Smooth muscle cell (in vitro differentiated cells): ENCODE data around the gene RNU1-2. TPM values are rescaled to one million over a fixed set of nuclear protein-coding genes. Genes with fewer than 3 reads are reported as not detected.

Experiments used
- DNase-seq: peaks from one replicate; lab custom pipeline; 2025; ENCODE audit not compliant: unreplicated experiment; lab: John Stamatoyannopoulos, UW
- H2AFZ ChIP-seq: fragments of 200-600 bp; sonication (generic); 2 replicates; pipeline ENCODE4 v1.6.0; 2016; ENCODE audit warnings: antibody characterized with exemption, low read depth, mild to moderate bottlenecking
- H3F3A ChIP-seq: fragments of 200-600 bp; sonication (generic); 2 replicates; pipeline ENCODE4 v1.6.0; 2017; ENCODE audit warnings: antibody characterized with exemption, low read depth
- H3K27ac ChIP-seq: fragments of 200-600 bp; sonication (generic); 2 replicates; pipeline ENCODE4 v1.5.1; 2016; ENCODE audit warnings: low read depth, mild to moderate bottlenecking
- H3K27me3 ChIP-seq: fragments of 200-600 bp; sonication (generic); 2 replicates; pipeline ENCODE4 v1.6.1; 2016; ENCODE audit warnings: low read depth, mild to moderate bottlenecking
- H3K36me3 ChIP-seq: fragments of 200-600 bp; sonication (generic); 2 replicates; pipeline ENCODE4 v1.5.1; 2016; ENCODE audit warnings: low read depth
- H3K4me1 ChIP-seq: fragments of 200-600 bp; sonication (generic); 2 replicates; pipeline ENCODE4 v1.5.1; 2016; ENCODE audit warnings: low read depth
- H3K4me2 ChIP-seq: fragments of 200-600 bp; sonication (generic); 2 replicates; pipeline ENCODE4 v1.6.0; 2016; ENCODE audit warnings: mild to moderate bottlenecking
- H3K4me3 ChIP-seq: fragments of 200-600 bp; sonication (generic); 2 replicates; pipeline ENCODE4 v1.5.1; 2016; ENCODE audit warnings: mild to moderate bottlenecking
- H3K79me2 ChIP-seq: fragments of 200-600 bp; sonication (generic); 2 replicates; pipeline ENCODE4 v1.6.0; 2016; ENCODE audit warnings: low read depth, mild to moderate bottlenecking
- H3K9ac ChIP-seq: fragments of 200-600 bp; sonication (generic); 2 replicates; pipeline ENCODE4 v1.6.0; 2016; ENCODE audit warnings: low read depth
- H3K9me3 ChIP-seq: fragments of 200-600 bp; sonication (generic); replicated peaks from 2 replicates; pipeline ENCODE4 v1.5.1; 2016; ENCODE audit warnings: low read depth
- H4K20me1 ChIP-seq: fragments of 200-600 bp; sonication (generic); 2 replicates; pipeline ENCODE4 v1.6.0; 2016; ENCODE audit warnings: low read depth
- WGBS: methylation state at CpG from one replicate; pipeline ENCODE4 v1.1.7; 2016; ENCODE audit warnings: low lambda C conversion rate; 5-methylcytosine and 5-hydroxymethylcytosine counted together
- polyA plus RNA-seq: library from polyadenylated mRNA; unstranded; fragments of >200 nt; fragmentation: Nextera tagmentation; extraction: Ambion mirVana; gene quantifications from 2 replicates; pipeline ENCODE4 v1.2.1, GENCODE V29; 2016
- total RNA-seq: library from RNA; depleted of rRNA; stranded (reverse); fragments of >200 nt; gene quantifications from 2 replicates; pipeline ENCODE4 v1.2.3, GENCODE V29; 2014
- TF ChIP-seq, protein P1 (sequence below): fragments of 200-600 bp; sonication (generic); IDR thresholded peaks from 2 replicates; pipeline ENCODE4 v1.5.1; 2017; ENCODE audit warnings: borderline replicate concordance, mild to moderate bottlenecking, antibody characterized with exemption; ENCODE audit not compliant: insufficient read depth, poor library complexity, severe bottlenecking

RNU1-2 gene
- total and polyA plus RNA-seq, 2 experiments from 2014 or later, result under 0.01 to 4.2 TPM

DNA sequence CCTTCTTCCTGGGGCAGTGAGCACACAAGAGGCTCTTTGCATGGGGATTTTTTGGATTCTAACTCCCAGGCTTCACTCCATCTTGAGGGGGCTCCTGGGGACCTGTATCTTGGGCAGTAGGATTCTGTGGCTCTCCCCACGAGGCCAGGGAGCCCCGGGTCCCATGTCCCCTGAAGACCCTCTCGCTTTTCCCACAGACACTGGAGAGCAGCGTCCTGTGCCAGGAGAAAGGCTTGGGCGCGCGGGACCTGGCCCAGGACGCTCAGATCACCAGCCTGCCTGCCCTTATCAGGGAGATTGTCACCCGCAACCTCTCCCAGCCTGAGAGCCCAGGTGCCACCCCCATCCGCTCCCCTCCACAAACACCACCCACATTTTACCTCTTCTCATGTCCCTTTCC is 26.7 kb downstream of the RNU1-2 start:
- H3K4me1 ChIP-seq, result peaks cover 6% of the 10 kb centered on the region
- H4K20me1 ChIP-seq, result peaks cover 13% of the 10 kb centered on the region
- no peaks in the 10 kb centered on the region for H3K27me3 ChIP-seq
- no peaks in the 10 kb centered on the region for H3K9me3 ChIP-seq
- H3K9ac ChIP-seq, result no peak overlapping the region
- H3K4me2 ChIP-seq, result no peak overlapping the region
- H3K36me3 ChIP-seq, result no peaks in the 10 kb centered on the region
- no peak overlapping the region for H2AFZ ChIP-seq
- 95% methylated on average over 10 of the region's 10 CpGs for WGBS
- no peaks in the 10 kb centered on the region for H3F3A ChIP-seq
- DNase-seq, result no peak
- H3K27ac ChIP-seq, result no peak overlapping the region
- no peaks in the 10 kb centered on the region for H3K79me2 ChIP-seq
- no peak overlapping the region for H3K4me3 ChIP-seq
- TF ChIP-seq, protein P1, sequence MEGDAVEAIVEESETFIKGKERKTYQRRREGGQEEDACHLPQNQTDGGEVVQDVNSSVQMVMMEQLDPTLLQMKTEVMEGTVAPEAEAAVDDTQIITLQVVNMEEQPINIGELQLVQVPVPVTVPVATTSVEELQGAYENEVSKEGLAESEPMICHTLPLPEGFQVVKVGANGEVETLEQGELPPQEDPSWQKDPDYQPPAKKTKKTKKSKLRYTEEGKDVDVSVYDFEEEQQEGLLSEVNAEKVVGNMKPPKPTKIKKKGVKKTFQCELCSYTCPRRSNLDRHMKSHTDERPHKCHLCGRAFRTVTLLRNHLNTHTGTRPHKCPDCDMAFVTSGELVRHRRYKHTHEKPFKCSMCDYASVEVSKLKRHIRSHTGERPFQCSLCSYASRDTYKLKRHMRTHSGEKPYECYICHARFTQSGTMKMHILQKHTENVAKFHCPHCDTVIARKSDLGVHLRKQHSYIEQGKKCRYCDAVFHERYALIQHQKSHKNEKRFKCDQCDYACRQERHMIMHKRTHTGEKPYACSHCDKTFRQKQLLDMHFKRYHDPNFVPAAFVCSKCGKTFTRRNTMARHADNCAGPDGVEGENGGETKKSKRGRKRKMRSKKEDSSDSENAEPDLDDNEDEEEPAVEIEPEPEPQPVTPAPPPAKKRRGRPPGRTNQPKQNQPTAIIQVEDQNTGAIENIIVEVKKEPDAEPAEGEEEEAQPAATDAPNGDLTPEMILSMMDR, result no peak

DNA sequence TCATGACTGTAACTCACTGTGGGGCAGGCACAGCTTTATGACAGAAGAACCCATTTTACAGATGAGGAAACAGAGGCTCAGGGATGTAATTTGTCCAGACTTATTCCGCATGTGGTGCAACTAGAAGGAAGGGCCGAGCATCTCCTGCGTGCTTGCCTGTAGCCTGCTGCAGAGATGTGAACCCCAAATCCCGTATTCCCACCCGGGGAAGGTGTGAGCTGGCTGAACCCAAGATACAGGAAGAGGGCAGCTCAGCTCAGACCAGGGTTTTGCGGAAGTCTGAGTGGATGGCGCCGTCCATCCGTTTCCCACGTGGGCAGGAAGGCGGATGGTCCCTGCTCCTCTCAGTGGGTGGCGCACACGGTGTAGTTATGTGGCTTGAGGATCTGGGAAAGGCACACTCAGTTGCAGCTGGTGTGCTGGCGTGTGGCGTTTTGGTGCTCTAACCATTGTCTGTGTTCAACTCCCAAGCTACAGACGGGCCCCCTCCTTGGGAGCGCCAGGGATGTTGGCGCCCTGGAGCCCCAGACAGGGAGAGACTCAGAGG is 27.2 kb downstream of the RNU1-2 start:
- no peak overlapping the region for H3K4me2 ChIP-seq
- H3K9me3 ChIP-seq, result no peaks in the 10 kb centered on the region
- no peak overlapping the region for H2AFZ ChIP-seq
- no peak overlapping the region for H3K4me3 ChIP-seq
- H3K79me2 ChIP-seq, result no peaks in the 10 kb centered on the region
- H3K36me3 ChIP-seq, result no peaks in the 10 kb centered on the region
- no peak for DNase-seq
- peaks cover 13% of the 10 kb centered on the region for H4K20me1 ChIP-seq
- H3K27ac ChIP-seq, result no peak overlapping the region
- TF ChIP-seq, protein P1, result no peak
- WGBS, result 95% methylated on average over 18 of the region's 18 CpGs
- H3F3A ChIP-seq, result no peaks in the 10 kb centered on the region
- H3K4me1 ChIP-seq, result peaks cover 6% of the 10 kb centered on the region
- H3K9ac ChIP-seq, result no peak overlapping the region
- no peaks in the 10 kb centered on the region for H3K27me3 ChIP-seq

DNA sequence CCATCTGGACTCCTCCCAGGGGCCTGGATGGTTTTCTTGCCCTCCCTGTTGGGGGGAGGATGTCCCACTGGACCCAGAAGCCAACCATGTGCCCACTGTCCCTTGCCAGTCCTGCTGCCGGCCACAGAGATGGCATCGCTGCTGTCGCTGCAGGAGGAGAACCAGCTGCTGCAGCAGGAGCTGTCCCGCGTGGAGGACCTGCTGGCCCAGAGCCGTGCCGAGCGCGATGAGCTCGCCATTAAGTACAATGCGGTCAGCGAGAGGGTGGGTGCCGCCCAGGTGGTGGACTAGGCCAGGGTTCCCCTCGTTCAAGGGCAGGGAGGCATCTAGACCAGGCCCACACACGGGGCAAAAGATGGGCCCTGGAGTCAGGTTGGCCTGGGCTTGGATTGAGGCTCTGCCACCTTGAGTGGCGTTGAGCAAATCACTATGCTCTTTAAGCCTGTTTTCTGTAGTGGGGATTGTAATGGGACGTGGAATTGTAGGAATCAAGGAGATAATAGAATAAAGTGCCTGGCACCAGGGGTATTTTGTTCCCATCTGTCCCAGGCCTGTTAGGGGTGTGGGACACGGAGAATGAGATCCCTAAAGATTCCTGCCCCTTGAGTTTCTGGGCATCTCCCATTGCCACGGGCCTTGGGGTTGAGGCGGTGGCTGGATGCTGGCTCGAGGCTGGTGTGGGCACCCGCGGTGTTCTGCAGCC is 28.6 kb downstream of the RNU1-2 start:
- H3K4me1 ChIP-seq, result peaks cover 6% of the 10 kb centered on the region
- no peak overlapping the region for H3K4me3 ChIP-seq
- H3F3A ChIP-seq, result no peaks in the 10 kb centered on the region
- 94% methylated on average over 23 of the region's 23 CpGs for WGBS
- no peak overlapping the region for H3K27ac ChIP-seq
- no peaks in the 10 kb centered on the region for H3K27me3 ChIP-seq
- no peaks in the 10 kb centered on the region for H3K9me3 ChIP-seq
- H2AFZ ChIP-seq, result no peak overlapping the region
- peaks cover 13% of the 10 kb centered on the region for H4K20me1 ChIP-seq
- TF ChIP-seq, protein P1, result no peak
- no peak overlapping the region for H3K4me2 ChIP-seq
- no peak overlapping the region for H3K9ac ChIP-seq
- no peaks in the 10 kb centered on the region for H3K36me3 ChIP-seq
- DNase-seq, result no peak
- no peaks in the 10 kb centered on the region for H3K79me2 ChIP-seq

DNA sequence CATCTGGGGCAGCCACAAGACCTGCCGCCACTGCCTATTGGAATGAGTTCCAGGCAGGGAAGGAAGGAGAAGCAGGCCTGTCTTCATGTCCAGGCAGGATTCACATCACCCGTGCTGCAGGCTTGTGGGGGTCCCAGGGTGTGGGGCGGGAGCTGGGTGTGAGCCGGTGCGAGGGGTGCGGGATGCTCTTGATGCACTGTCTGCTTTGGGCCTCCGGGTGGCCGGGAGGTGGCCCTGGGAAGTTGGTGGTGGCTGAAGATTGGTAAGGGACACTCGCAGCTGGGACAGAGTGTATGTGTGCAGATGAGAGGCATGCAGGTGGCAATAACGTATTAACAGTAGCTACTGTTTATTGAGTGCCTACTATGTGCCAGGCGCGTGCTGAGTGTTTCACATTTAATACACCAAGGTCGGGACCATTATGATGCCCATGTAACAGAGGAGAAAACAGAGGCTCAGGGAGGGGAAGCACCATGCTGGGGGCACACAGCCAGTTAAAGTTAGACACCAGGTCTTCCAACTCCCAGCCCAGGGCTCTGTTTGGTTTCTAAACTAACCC is 29.2 kb downstream of the RNU1-2 start:
- Histone ChIP-seq H3K79me2 (no peaks in the 10 kb centered on the region), H3K4me3 (no peak overlapping the region), H3K4me1 (peaks cover 6% of the 10 kb centered on the region), H3F3A (no peaks in the 10 kb centered on the region), H3K9ac (no peak overlapping the region), H3K27ac (no peak overlapping the region), H3K9me3 (no peaks in the 10 kb centered on the region), H3K4me2 (no peak overlapping the region), H4K20me1 (peaks cover 13% of the 10 kb centered on the region), H2AFZ (no peak overlapping the region), H3K27me3 (no peaks in the 10 kb centered on the region), H3K36me3 (no peaks in the 10 kb centered on the region)
- TF ChIP-seq, protein P1, result no peak
- no peak for DNase-seq
- WGBS, result 90% methylated on average over 13 of the region's 13 CpGs
